Heart left ventricle (tissue), 13 donors: Measurements from ENCODE around the gene FBXW8.

ENCODE experiments used
- CTCF ChIP-seq, 12 donors: fragments of 200-600 bp; sonication (generic) in 4 of 12; IDR thresholded peaks; one replicate each; pipeline versions ENCODE4 v1.5.0 to v1.8.0; 2018 to 2022; ENCODE audit warnings: antibody characterized with exemption in 12 of 12, mild to moderate bottlenecking in 5 of 12
- POLR2A ChIP-seq, 2 donors: fragments of 450-650 bp; IDR thresholded peaks; one replicate each; pipeline ENCODE4 v1.6.1; 2017; ENCODE audit warnings: antibody characterized with exemption in 2 of 2, mild to moderate bottlenecking in 2 of 2, moderate library complexity in 2 of 2
- donor health status: ischemic (EF 13 %, LVEDD 7.1; RV severe dilation, severe dysfunction).
- donor health status: DM: no; HTN: yes; CAD: no.
- donor health status: DM: no; HTN: no; CAD: no.
- donor health status: ischemic (EF 25% LVEDD 6.9; RV normal size, moderate dysfunction).
- donor health status: ischemic (EF 25% LVEDD 5.7; RV mildly dilated, moderate dysfunction).
- donor health status: ischemic (EF 35%, LVEDD 5.7; RV mildly dilated, moderate dysfunction).
- donor health status: nonischemic (EF 11% LVEDD 7.7; RV severe dilation, severe dysfunction).
- donor health status: DM: yes; HTN: yes; CAD: no.
- donor health status: PGD.
- donor health status: ischemic (EF 29% LVEDD 5.4; RV normal size, mild dysfunction).
- donor health status: nonischemic (EF 23%, LVEDD 6.1; RV moderate dilation, normal function).

GRCh38 chr12:117067638-117068037 is 156.9 kb downstream of the FBXW8 start:
- no peak for TF ChIP-seq CTCF (IDR thresholded peaks at IDR 0.05)
- TF ChIP-seq POLR2A (IDR thresholded peaks at IDR 0.05): no peak
